OCI-LY3 (cell line): ENCODE data around the gene RABGAP1.

Source experiments
- H2AFZ ChIP-seq: fragments of 200-600, 300-600 bp; shearing (Covaris generic); 2 replicates; pipeline ENCODE4 v1.6.0; 2014; ENCODE audit warnings: antibody characterized with exemption, low read depth, low read length
- H3K27ac ChIP-seq: fragments of 200-600, 300-600 bp; sonication (generic); 2 replicates; pipeline ENCODE4 v1.5.1; 2014; ENCODE audit warnings: mild to moderate bottlenecking, low read length, moderate library complexity, mixed read lengths
- H3K27me3 ChIP-seq: fragments of 200-600, 300-600 bp; sonication (generic); 2 replicates; pipeline ENCODE4 v1.6.1; 2014; ENCODE audit warnings: low read depth, low read length, mixed read lengths
- H3K36me3 ChIP-seq: fragments of 200-600, 300-600 bp; sonication (generic); replicated peaks from 2 replicates; pipeline ENCODE3; 2014; ENCODE audit warnings: low read depth, low read length, mixed read lengths
- H3K4me1 ChIP-seq: fragments of 300-600, 200-600 bp; sonication (generic); 2 replicates; pipeline ENCODE4 v1.6.1; 2014; ENCODE audit warnings: low read length, mixed read lengths
- H3K4me2 ChIP-seq: fragments of 200-600, 300-600 bp; sonication (generic); 2 replicates; pipeline ENCODE4 v1.6.1; 2014; ENCODE audit warnings: low read length, mixed read lengths
- H3K4me3 ChIP-seq: fragments of 300-600, 200-600 bp; sonication (generic); 2 replicates; pipeline ENCODE4 v1.5.1; 2014; ENCODE audit warnings: antibody characterized with exemption, mild to moderate bottlenecking, low read length, moderate library complexity
- H3K79me2 ChIP-seq: fragments of 300-600, 200-600 bp; shearing (Covaris generic); 2 replicates; pipeline ENCODE4 v1.6.1; 2014; ENCODE audit warnings: mild to moderate bottlenecking, low read length, mixed read lengths
- H3K9ac ChIP-seq: fragments of 300-600, 200-600 bp; shearing (Covaris generic); 2 replicates; pipeline ENCODE4 v1.6.0; 2014; ENCODE audit warnings: mild to moderate bottlenecking, low read length, moderate library complexity
- H3K9me3 ChIP-seq: fragments of 200-600, 300-600 bp; shearing (Covaris generic); 2 replicates; pipeline ENCODE4 v1.6.1; 2014; ENCODE audit warnings: low read length, mixed read lengths; ENCODE audit not compliant: insufficient read depth
- H4K20me1 ChIP-seq: fragments of 200-600, 300-600 bp; sonication (generic); 2 replicates; pipeline ENCODE4 v1.6.1; 2016; ENCODE audit warnings: low read length, mixed read lengths; ENCODE audit not compliant: insufficient read depth
- EZH2phosphoT487 ChIP-seq: fragments of 200-600 bp; shearing (Covaris generic); IDR thresholded peaks from 2 replicates; pipeline ENCODE4 v1.6.1; 2018; ENCODE audit warnings: antibody characterized with exemption, mixed run types, low read depth
- TF ChIP-seq, protein P1 (sequence below): fragments of 200-600, 300-600 bp; sonication (generic); IDR thresholded peaks from 2 replicates; pipeline ENCODE4 v1.5.1; 2014; ENCODE audit warnings: antibody characterized with exemption, low read length, low read depth

RABGAP1 gene

GRCh38 chr9:122946461-122947005, 5.7 kb downstream of the RABGAP1 start:
- no peak overlapping the region for H3K27ac ChIP-seq
- no peak for TF ChIP-seq EZH2phosphoT487
- H3K79me2 ChIP-seq = peaks cover 97% of the 10 kb centered on the region
- peaks cover 23% of the 10 kb centered on the region for H4K20me1 ChIP-seq
- no peak overlapping the region for H3K4me3 ChIP-seq
- H3K36me3 ChIP-seq = peaks cover 2% of the 10 kb centered on the region
- no peaks in the 10 kb centered on the region for H3K27me3 ChIP-seq
- H2AFZ ChIP-seq = no peak overlapping the region
- H3K9ac ChIP-seq = no peak overlapping the region
- no peak overlapping the region for H3K4me2 ChIP-seq
- no peaks in the 10 kb centered on the region for H3K9me3 ChIP-seq
- peaks cover 44% of the 10 kb centered on the region for H3K4me1 ChIP-seq

GRCh38 chr9:122948313-122948712, 7.5 kb downstream of the RABGAP1 start:
- Histone ChIP-seq H3K9ac (no peak overlapping the region), H3K36me3 (peaks cover 2% of the 10 kb centered on the region), H3K4me1 (peaks cover 32% of the 10 kb centered on the region), H4K20me1 (peaks cover 19% of the 10 kb centered on the region; the same call in 1 of the 2 replicates), H3K9me3 (no peaks in the 10 kb centered on the region), H2AFZ (no peak overlapping the region), H3K4me2 (no peak overlapping the region), H3K4me3 (no peak overlapping the region), H3K27me3 (no peaks in the 10 kb centered on the region), H3K27ac (no peak overlapping the region), H3K79me2 (peaks cover 95% of the 10 kb centered on the region)
- TF ChIP-seq, protein P1, sequence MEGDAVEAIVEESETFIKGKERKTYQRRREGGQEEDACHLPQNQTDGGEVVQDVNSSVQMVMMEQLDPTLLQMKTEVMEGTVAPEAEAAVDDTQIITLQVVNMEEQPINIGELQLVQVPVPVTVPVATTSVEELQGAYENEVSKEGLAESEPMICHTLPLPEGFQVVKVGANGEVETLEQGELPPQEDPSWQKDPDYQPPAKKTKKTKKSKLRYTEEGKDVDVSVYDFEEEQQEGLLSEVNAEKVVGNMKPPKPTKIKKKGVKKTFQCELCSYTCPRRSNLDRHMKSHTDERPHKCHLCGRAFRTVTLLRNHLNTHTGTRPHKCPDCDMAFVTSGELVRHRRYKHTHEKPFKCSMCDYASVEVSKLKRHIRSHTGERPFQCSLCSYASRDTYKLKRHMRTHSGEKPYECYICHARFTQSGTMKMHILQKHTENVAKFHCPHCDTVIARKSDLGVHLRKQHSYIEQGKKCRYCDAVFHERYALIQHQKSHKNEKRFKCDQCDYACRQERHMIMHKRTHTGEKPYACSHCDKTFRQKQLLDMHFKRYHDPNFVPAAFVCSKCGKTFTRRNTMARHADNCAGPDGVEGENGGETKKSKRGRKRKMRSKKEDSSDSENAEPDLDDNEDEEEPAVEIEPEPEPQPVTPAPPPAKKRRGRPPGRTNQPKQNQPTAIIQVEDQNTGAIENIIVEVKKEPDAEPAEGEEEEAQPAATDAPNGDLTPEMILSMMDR = no peak
- no peak for TF ChIP-seq EZH2phosphoT487

DNA sequence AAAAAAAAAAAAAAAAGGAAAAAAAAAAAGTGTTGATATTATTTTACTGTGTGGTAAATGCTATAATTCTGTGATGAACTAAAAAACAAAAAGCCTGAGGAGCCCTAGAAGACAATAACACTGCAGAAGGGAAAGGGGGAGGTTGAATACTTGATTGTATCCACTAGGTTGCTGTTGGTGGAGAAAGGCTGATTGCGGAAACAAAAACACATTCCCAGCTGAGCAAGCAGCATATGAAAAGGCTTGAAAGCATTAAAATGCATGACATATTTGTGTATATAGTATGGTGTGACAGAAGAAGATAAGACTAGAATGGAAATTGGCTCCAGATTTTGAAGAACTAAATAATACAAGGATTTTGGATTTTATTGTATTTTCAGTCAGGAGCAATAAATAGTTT, 8.9 kb downstream of the RABGAP1 start:
- peaks cover 2% of the 10 kb centered on the region for H3K36me3 ChIP-seq
- no peak overlapping the region for H3K9ac ChIP-seq
- no peak overlapping the region for H2AFZ ChIP-seq
- peaks cover 41% of the 10 kb centered on the region for H3K4me1 ChIP-seq
- no peaks in the 10 kb centered on the region for H3K9me3 ChIP-seq
- no peak overlapping the region for H3K27ac ChIP-seq
- H3K4me3 ChIP-seq = no peak overlapping the region
- TF ChIP-seq EZH2phosphoT487 = no peak
- TF ChIP-seq, protein P1 = no peak
- H3K27me3 ChIP-seq = no peaks in the 10 kb centered on the region
- no peak overlapping the region for H3K4me2 ChIP-seq
- H4K20me1 ChIP-seq = peaks cover 19% of the 10 kb centered on the region; the same call in 1 of the 2 replicates
- H3K79me2 ChIP-seq = peaks cover 94% of the 10 kb centered on the region

DNA sequence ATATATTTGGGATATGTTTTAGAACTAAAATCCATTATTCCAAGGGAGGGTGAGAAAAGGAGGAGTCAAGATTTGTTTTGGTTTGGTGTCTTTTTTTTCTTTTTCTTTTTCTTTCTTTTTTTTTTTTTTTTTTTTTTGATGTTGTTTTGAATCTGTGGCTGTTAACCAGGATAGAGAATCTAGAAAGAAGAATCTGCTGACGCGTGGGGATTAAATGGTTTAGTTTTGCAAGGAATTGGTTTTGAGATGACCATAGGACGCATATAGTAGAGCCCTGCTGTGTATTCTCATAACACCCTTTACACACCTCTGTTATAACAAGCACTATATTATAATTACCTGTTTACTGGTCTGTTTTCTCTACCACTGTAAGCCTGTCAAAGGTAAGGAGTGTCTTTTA, 9.4 kb downstream of the RABGAP1 start:
- H3K4me3 ChIP-seq = no peak overlapping the region
- H3K4me2 ChIP-seq = no peak overlapping the region
- no peak overlapping the region for H3K27ac ChIP-seq
- H4K20me1 ChIP-seq = peaks cover 19% of the 10 kb centered on the region; the same call in 1 of the 2 replicates
- peaks cover 41% of the 10 kb centered on the region for H3K4me1 ChIP-seq
- H3K27me3 ChIP-seq = no peaks in the 10 kb centered on the region
- H2AFZ ChIP-seq = no peak overlapping the region
- no peak overlapping the region for H3K9ac ChIP-seq
- H3K9me3 ChIP-seq = no peaks in the 10 kb centered on the region
- no peaks in the 10 kb centered on the region for H3K36me3 ChIP-seq
- H3K79me2 ChIP-seq = peaks cover 94% of the 10 kb centered on the region
- no peak for TF ChIP-seq EZH2phosphoT487
- TF ChIP-seq, protein P1 = no peak
